HUES48 (cell line): ENCODE data around the gene PIGT.

Source experiments
- H3K27ac ChIP-seq: one replicate; pipeline ENCODE4 v1.7.0; 2013; ENCODE audit warnings: low read depth, low read length, inconsistent platforms
- H3K27me3 ChIP-seq: 2 replicates; pipeline ENCODE4 v1.6.1; 2013; ENCODE audit warnings: mild to moderate bottlenecking, low read length; ENCODE audit not compliant: control insufficient read depth, insufficient read depth
- H3K36me3 ChIP-seq: 2 replicates; pipeline ENCODE4 v1.6.1; 2013; ENCODE audit warnings: low read length; ENCODE audit not compliant: control insufficient read depth, insufficient read depth
- H3K4me1 ChIP-seq: 2 replicates; pipeline ENCODE4 v1.6.1; 2013; ENCODE audit warnings: mild to moderate bottlenecking, low read length; ENCODE audit not compliant: control insufficient read depth, insufficient read depth
- H3K4me3 ChIP-seq: 2 replicates; pipeline ENCODE4 v1.5.1; 2013; ENCODE audit warnings: mild to moderate bottlenecking, low read depth, low read length
- H3K9ac ChIP-seq: 2 replicates; pipeline ENCODE4 v1.6.1; 2013; ENCODE audit warnings: mild to moderate bottlenecking, low read depth, low read length, moderate library complexity
- H3K9me3 ChIP-seq: 2 replicates; pipeline ENCODE4 v1.6.1; 2013; ENCODE audit warnings: low read length; ENCODE audit not compliant: control insufficient read depth, insufficient read depth

The PIGT gene

DNA sequence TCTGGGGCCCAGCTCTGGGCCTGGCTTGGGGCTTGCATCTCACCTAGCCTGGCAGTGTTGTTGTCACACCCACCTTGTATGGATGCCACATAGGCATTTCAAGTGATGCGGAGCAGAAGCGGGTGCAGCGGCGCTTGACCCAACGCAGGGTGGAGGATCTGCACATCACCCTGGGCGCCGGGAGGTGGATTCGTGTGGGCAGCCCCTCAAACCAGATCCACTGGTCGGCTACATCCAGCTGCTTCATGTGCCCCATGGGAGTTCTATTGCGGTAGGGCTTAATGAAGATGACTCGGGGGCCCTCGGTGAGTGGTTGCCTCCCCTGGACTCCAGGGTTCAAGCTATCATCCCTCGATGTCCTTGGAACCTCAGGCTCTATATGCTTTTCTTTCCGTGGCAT lies 41.0 kb upstream of the PIGT start:
- H3K36me3 ChIP-seq: no peaks in the 10 kb centered on the region
- H3K27me3 ChIP-seq: peaks cover 7% of the 10 kb centered on the region
- H3K4me1 ChIP-seq: peaks cover 6% of the 10 kb centered on the region
- H3K9ac ChIP-seq: no peak overlapping the region
- no peak overlapping the region for H3K4me3 ChIP-seq
- no peaks in the 10 kb centered on the region for H3K9me3 ChIP-seq
- no peak overlapping the region for H3K27ac ChIP-seq

DNA sequence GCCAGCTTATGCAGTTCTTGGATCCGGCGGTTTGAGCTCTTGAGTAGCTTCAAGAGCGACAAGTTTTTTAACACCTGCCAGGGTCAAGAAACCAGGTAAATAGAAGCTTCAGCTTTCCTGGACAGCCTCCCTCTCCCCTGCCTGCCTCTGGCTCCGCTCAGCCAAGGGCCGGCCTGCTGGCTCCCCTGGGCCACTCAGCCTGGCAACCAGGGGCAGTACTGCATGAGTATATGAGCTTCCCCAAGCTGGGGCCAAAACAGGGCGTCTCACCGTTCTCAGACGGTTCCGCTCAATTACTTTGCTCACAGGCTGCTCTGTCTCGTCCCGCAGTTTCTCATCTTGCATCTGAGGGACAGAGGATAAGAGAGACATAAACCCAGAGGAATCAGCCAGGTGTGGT lies 38.7 kb upstream of the PIGT start:
- H3K9ac ChIP-seq: no peak overlapping the region
- H3K27ac ChIP-seq: no peak overlapping the region
- H3K9me3 ChIP-seq: no peaks in the 10 kb centered on the region
- no peak overlapping the region for H3K4me3 ChIP-seq
- peaks cover 11% of the 10 kb centered on the region for H3K4me1 ChIP-seq
- H3K27me3 ChIP-seq: peaks cover 7% of the 10 kb centered on the region
- no peaks in the 10 kb centered on the region for H3K36me3 ChIP-seq

GRCh38 chr20:45378191-45378590 lies 37.8 kb upstream of the PIGT start, which contains the start of gene TP53TG5:
TP53TG5 (minus strand) TSS chr20:45378325; CDS start chr20:45378236, 89 bp downstream.
- Histone ChIP-seq H3K4me1 (peaks cover 9% of the 10 kb centered on the region), H3K36me3 (no peaks in the 10 kb centered on the region), H3K4me3 (no peak within 1 kb of the TSS), H3K9me3 (no peaks in the 10 kb centered on the region), H3K27ac (no peak within 1 kb of the TSS), H3K9ac (no peak within 1 kb of the TSS), H3K27me3 (peaks cover 3% of the 10 kb centered on the region)

DNA sequence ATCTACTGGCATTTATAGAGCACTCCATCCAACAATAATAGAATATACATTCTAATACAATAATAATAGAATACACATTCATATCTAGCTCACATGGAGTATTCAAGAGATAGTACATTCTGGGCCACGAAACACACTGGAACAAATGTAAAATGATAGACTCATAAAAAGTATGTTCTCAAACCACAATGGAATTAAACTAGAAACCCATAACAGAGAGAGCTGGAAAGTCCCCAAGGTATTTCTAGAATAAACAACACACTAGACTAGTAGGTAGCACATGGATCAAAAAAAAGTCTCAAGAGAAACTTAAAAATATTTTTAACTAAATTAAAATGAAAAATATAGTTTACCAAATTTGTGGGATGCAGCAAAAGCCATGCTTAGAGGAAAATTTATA lies 28.7 kb upstream of the PIGT start:
- no peak overlapping the region for H3K9ac ChIP-seq

GRCh38 chr20:45390931-45391330 lies 25.0 kb upstream of the PIGT start:
- H3K36me3 ChIP-seq: no peaks in the 10 kb centered on the region
- no peak overlapping the region for H3K27ac ChIP-seq
- no peaks in the 10 kb centered on the region for H3K9me3 ChIP-seq
- H3K9ac ChIP-seq: no peak overlapping the region
- H3K27me3 ChIP-seq: no peaks in the 10 kb centered on the region
- no peak overlapping the region for H3K4me3 ChIP-seq
- H3K4me1 ChIP-seq: no peaks in the 10 kb centered on the region

More for the DNA sequence above, 28.7 kb upstream of the PIGT start:
- no peak overlapping the region for H3K27ac ChIP-seq
- no peaks in the 10 kb centered on the region for H3K9me3 ChIP-seq
- no peaks in the 10 kb centered on the region for H3K27me3 ChIP-seq
- H3K4me1 ChIP-seq: no peaks in the 10 kb centered on the region
- H3K36me3 ChIP-seq: no peaks in the 10 kb centered on the region
- H3K4me3 ChIP-seq: no peak overlapping the region

GRCh38 chr20:45391559-45391958 lies 24.4 kb upstream of the PIGT start:
- no peak overlapping the region for H3K27ac ChIP-seq
- H3K9ac ChIP-seq: no peak overlapping the region
- no peak overlapping the region for H3K4me3 ChIP-seq
- H3K36me3 ChIP-seq: no peaks in the 10 kb centered on the region
- no peaks in the 10 kb centered on the region for H3K9me3 ChIP-seq
- H3K27me3 ChIP-seq: no peaks in the 10 kb centered on the region
- no peaks in the 10 kb centered on the region for H3K4me1 ChIP-seq

DNA sequence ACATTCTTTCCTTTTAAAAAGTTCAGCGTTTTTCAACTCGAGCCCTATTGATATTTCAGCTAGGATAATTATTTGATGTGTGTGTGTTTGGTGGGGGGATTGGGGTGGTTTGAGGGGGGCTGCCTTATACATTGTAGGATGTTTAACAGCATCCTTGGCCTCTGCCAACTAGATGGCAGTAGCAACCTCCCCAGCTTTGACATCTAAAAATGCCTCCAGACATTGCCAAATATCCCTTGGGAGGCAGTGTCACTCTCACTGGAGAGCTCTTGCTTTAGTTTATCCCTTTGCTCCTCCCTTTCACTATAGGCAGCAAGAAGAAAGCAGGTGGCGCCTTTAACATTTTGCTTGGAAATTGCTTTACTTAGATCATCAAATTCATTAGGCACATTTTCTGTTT lies 23.2 kb upstream of the PIGT start:
- no peaks in the 10 kb centered on the region for H3K4me1 ChIP-seq
- no peak overlapping the region for H3K9ac ChIP-seq
- H3K27ac ChIP-seq: no peak overlapping the region
- no peaks in the 10 kb centered on the region for H3K27me3 ChIP-seq
- H3K4me3 ChIP-seq: no peak overlapping the region
- H3K9me3 ChIP-seq: no peaks in the 10 kb centered on the region
- H3K36me3 ChIP-seq: no peaks in the 10 kb centered on the region

DNA sequence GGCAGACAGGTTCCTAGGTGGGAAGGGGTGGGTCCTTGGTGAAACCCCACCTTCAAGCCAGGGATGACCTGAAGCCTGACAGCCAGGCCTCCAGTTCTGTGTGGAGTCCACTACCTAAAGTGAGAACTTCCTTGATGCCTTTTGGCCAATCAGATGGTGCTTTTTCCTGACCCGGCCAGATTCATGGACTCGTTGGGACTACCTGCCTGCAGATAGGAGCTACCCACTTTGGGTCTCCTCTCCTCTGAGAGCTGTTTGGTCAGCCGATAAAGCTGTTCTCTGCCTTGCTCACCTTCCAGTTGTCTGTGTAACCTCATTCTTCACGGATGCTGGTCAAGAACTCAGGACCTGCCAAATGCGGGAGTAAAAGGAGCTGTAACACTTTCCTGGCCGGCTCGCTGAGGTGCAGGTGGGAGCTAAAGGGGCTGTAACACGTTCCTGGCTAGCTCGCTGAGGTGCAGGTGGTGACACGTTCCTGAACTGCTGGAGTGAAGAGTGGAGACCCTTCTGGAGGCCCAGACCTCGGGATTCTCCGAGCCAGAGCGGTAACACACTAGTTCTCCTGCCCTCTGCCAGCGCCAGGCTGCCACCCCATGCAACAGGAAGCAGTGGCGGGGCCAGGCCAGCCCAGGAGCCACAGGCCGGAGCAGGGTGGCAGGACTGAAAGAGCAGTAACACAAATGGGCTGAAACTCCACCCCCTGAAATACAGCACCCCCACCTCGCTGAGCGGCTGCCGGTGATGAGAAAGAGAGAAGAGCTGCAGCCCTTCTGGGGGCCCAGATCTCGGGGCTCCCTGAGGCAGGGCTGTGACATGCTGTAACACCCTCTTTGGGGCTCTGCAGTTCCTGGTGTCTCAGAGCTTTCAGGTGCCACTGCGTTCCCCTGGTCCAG lies 21.5 kb upstream of the PIGT start:
- no peak overlapping the region for H3K4me3 ChIP-seq
- H3K27ac ChIP-seq: no peak overlapping the region
- H3K27me3 ChIP-seq: no peaks in the 10 kb centered on the region
- no peaks in the 10 kb centered on the region for H3K36me3 ChIP-seq
- no peak overlapping the region for H3K9ac ChIP-seq
- no peaks in the 10 kb centered on the region; the same call in 1 of the 2 replicates for H3K9me3 ChIP-seq
- no peaks in the 10 kb centered on the region for H3K4me1 ChIP-seq

DNA sequence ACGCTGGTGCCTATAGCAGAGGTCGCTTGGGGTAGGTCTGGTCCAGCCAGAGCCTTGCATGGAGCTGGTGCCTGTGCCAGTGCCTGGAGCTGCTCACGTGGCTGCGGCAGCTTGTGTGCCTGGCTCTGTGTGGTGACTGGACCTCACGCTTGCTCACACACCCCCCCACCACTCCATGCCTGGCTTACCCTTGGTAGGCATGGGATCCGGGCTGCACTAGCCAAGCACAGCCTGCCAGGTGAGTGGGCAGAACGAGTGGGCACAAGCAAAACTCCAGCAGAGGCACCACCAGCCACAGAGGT lies 20.9 kb upstream of the PIGT start:
- no peak overlapping the region for H3K27ac ChIP-seq
- no peak overlapping the region for H3K4me3 ChIP-seq
- H3K9ac ChIP-seq: no peak overlapping the region
- no peaks in the 10 kb centered on the region for H3K4me1 ChIP-seq
- H3K9me3 ChIP-seq: no peaks in the 10 kb centered on the region; the same call in 1 of the 2 replicates
- H3K36me3 ChIP-seq: no peaks in the 10 kb centered on the region
- no peaks in the 10 kb centered on the region for H3K27me3 ChIP-seq

GRCh38 chr20:45399018-45399417 lies 16.9 kb upstream of the PIGT start:
- Histone ChIP-seq H3K9me3 (peaks cover 6% of the 10 kb centered on the region; the same call in 1 of the 2 replicates), H3K27ac (no peak overlapping the region), H3K4me1 (no peaks in the 10 kb centered on the region), H3K9ac (no peak overlapping the region), H3K4me3 (no peak overlapping the region), H3K27me3 (peaks cover 2% of the 10 kb centered on the region), H3K36me3 (no peaks in the 10 kb centered on the region)

DNA sequence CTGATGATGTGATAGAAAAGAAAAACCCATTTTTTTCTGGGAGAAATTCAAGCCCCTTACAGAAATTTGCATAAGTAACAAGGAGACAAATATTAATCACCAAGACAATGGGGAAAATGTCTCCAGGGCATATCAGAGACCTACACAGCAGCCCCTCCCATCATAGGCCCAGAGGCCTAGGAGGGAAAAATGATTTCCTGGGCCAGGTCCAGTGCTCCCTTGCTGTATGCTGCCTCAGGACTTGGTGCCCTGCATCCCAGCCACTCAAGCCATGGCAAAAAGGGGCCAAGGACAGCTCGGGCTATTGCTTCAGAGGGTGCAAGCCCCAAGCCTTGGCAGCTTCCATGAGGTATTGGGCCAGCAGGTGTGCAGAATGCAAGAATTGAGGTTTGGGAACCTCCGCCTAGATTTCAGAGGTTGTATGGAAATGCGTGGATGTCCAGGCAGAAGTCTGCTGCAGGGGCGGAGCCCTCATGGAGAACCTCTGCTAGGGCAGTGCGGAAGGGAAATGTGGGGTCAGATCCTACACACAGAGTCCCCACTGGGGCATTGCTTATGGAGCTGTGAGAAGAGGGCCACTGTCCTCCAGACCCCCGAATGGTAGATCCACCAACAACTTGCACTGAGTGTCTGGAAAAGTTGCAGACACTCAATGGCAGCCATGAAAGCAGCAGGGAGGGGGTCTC lies 15.5 kb upstream of the PIGT start:
- Histone ChIP-seq H3K4me3 (no peak overlapping the region), H3K4me1 (0 out of 2 replicates have a peak, but pooled peaks cover under 1% of the 10 kb centered on the region), H3K9me3 (peaks cover 6% of the 10 kb centered on the region; the same call in 1 of the 2 replicates)

More for the DNA sequence above, 15.5 kb upstream of the PIGT start:
- no peaks in the 10 kb centered on the region for H3K36me3 ChIP-seq
- no peak overlapping the region for H3K9ac ChIP-seq
- peaks cover 15% of the 10 kb centered on the region for H3K27me3 ChIP-seq
- no peak overlapping the region for H3K27ac ChIP-seq
